ENCODE measurements around the gene MLLT1. TPM values are rescaled to one million over a fixed set of nuclear protein-coding genes. Genes with fewer than 3 reads are reported as not detected.
A peak's percentile ranks its signal among the peaks of the same experiment; 100 is the strongest.

Gene MLLT1
- total RNA-seq, 1 donor from 2014 or later: 5.6 TPM

GRCh38 chr19:6204212-6204611 is 75.6 kb downstream of the MLLT1 start:
- peaks cover 5% of the 10 kb centered on the region for H3K27me3 Mint-ChIP-seq (ENCODE audit: insufficient read depth, low read depth)
- Histone ChIP-seq H3K9me3 (ENCODE audit: low read depth) (no peaks in the 10 kb centered on the region), H3K27me3 (no peaks in the 10 kb centered on the region), H3K4me1 (no peaks in the 10 kb centered on the region), H4K20me1 (ENCODE audit: low read depth) (no peaks in the 10 kb centered on the region), H3K79me2 (ENCODE audit: low read depth) (no peaks in the 10 kb centered on the region), H3K9ac (no peak overlapping the region), H3F3A (ENCODE audit: low read depth) (peaks cover 6% of the 10 kb centered on the region), H3K36me3 (no peaks in the 10 kb centered on the region), H3K4me3 (no peak overlapping the region), H2AFZ (replicated peaks) (no peak overlapping the region), H3K4me2 (no peak overlapping the region), H3K27ac (no peak overlapping the region)
- H3K4me1 Mint-ChIP-seq: peaks cover 12% of the 10 kb centered on the region
- no peak for TF ChIP-seq CTCF (IDR thresholded peaks at IDR 0.05)
- no peak for TF ChIP-seq EZH2phosphoT487 (IDR thresholded peaks at IDR 0.05)
- no peak for TF ChIP-seq EZH2 (IDR thresholded peaks at IDR 0.05)
- H3K27ac Mint-ChIP-seq: no peak overlapping the region
- H3K9me3 Mint-ChIP-seq: peaks cover 1% of the 10 kb centered on the region
- no peak for DNase-seq (ENCODE audit: low spot score)
- H3K36me3 Mint-ChIP-seq: peaks cover 1% of the 10 kb centered on the region
- H3K4me3 Mint-ChIP-seq: no peak overlapping the region

DNA sequence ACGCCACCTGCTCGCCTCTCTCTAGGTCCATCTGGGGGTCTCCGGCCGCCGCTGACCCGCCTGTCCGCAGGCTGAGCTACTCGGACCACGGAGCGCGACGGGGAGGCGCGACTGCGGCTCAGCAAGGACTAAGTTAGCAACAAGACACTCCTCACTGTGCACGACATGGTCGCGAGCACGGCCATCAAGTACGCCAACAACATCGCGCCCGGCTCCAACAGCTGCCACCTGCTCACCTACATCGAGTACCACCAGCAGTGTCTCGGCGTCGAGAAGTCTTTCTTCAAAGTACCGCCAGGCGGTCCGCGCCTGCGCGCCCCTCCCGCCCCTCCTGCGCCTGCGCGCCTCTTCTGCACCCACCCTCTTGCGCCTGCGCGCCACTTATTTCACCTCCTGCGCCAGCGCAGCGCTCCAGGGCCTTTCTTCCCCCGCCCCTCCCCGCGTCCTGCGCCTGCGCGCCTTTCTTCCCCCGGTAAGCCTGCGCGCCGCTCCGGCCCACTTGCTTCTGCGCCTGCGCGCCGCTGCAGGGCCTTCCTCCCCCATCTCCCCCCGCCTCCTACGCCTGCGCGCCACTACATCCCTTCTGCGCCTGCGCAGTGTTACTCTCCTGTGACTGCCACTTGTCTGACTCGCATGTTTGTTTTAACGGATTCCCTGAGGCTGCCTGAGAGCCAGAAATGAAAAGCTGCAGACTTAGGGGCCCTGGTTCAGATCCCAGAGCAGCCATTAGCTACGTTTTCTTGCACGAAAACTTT is 80.4 kb downstream of the MLLT1 start:
- Histone ChIP-seq H3K9me3 (ENCODE audit: low read depth) (peaks cover 13% of the 10 kb centered on the region), H3K79me2 (ENCODE audit: low read depth) (peaks cover 10% of the 10 kb centered on the region), H3F3A (ENCODE audit: low read depth) (peaks cover 6% of the 10 kb centered on the region), H3K27ac (no peak overlapping the region), H3K4me2 (peak overlapping the region; percentile 79), H3K9ac (no peak overlapping the region), H3K36me3 (no peaks in the 10 kb centered on the region), H3K4me3 (peak overlapping the region; percentile 50), H3K27me3 (no peaks in the 10 kb centered on the region), H2AFZ (replicated peaks) (peak overlapping the region; percentile 87), H3K4me1 (no peaks in the 10 kb centered on the region), H4K20me1 (ENCODE audit: low read depth) (no peaks in the 10 kb centered on the region)
- peak; percentile 100 for DNase-seq (ENCODE audit: low spot score)
- TF ChIP-seq EZH2phosphoT487 (IDR thresholded peaks at IDR 0.05) (no peak), EZH2 (IDR thresholded peaks at IDR 0.05) (no peak), CTCF (IDR thresholded peaks at IDR 0.05) (peak; percentile 24)
- peaks cover 23% of the 10 kb centered on the region for H3K4me1 Mint-ChIP-seq
- H3K36me3 Mint-ChIP-seq: peaks cover 25% of the 10 kb centered on the region
- H3K4me3 Mint-ChIP-seq: peak overlapping the region; percentile 96
- H3K27me3 Mint-ChIP-seq (ENCODE audit: insufficient read depth, low read depth): peaks cover 8% of the 10 kb centered on the region
- peak overlapping the region; percentile 90 for H3K27ac Mint-ChIP-seq
- H3K9me3 Mint-ChIP-seq: peaks cover 24% of the 10 kb centered on the region

DNA sequence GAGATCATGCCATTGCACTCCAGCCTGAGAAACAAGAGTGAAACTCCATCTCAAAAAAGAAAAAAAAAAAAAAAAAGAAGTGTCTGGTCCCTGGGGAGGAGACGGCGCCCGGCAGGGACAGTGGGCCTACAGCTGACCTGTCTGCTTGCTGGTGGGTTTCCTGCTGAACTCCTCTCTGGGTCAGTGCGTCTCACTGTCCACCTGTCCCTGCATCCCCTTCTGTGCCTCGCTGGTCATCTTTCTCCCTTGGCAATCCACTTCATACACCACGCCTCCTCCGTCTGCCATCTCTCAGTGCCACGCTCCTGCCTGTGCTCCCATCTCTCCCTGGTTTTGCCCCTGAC is 80.9 kb downstream of the MLLT1 start:
- Mint-ChIP-seq H3K27me3 (ENCODE audit: insufficient read depth, low read depth) (peaks cover 8% of the 10 kb centered on the region), H3K4me1 (peaks cover 23% of the 10 kb centered on the region), H3K27ac (peak overlapping the region; percentile 90), H3K36me3 (peaks cover 25% of the 10 kb centered on the region), H3K9me3 (peaks cover 26% of the 10 kb centered on the region), H3K4me3 (peak overlapping the region; percentile 96)
- Histone ChIP-seq H3K27ac (no peak overlapping the region), H3K9ac (no peak overlapping the region), H3K79me2 (ENCODE audit: low read depth) (peaks cover 10% of the 10 kb centered on the region), H3F3A (ENCODE audit: low read depth) (peaks cover 6% of the 10 kb centered on the region), H3K9me3 (ENCODE audit: low read depth) (peaks cover 15% of the 10 kb centered on the region), H2AFZ (replicated peaks) (peak overlapping the region; percentile 87), H3K4me2 (peak overlapping the region; percentile 79), H3K4me3 (peak overlapping the region; percentile 50), H3K4me1 (no peaks in the 10 kb centered on the region), H3K27me3 (no peaks in the 10 kb centered on the region), H4K20me1 (ENCODE audit: low read depth) (no peaks in the 10 kb centered on the region), H3K36me3 (no peaks in the 10 kb centered on the region)
- no peak for DNase-seq (ENCODE audit: low spot score)
- TF ChIP-seq EZH2 (IDR thresholded peaks at IDR 0.05): no peak
- no peak for TF ChIP-seq CTCF (IDR thresholded peaks at IDR 0.05)
